Measurements from ENCODE around the gene PLAAT2.
"Not testable (repeated sequence)": the region's sequence is repeated elsewhere in the genome, so short reads cannot be mapped to it uniquely, and the experiment has no call there.

DNA sequence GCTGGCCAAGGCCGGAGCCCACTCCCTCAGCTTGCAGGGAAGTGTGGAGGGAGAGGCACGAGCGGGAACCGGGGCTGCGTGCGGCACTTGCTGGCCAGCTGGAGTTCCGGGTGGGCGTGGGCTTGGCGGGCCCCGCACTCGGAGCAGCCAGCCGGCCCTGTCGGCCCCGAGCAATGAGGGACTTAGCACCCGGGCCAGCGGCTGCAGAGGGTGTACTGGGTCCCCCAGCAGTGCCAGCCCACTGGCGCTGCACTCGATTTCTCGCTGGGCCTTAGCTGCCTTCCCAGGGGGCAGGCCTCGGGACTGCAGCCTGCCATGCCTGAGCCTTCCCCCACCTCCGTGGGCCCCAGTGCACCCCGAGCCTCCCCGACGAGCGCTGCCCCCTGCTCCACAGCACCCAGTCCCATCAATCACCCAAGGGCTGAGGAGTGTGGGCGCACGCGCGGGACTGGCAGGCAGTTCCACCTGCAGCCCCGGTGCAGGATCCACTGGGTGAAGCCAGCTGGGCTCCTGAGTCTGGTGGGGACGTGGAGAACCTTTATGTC, 13.0 kb downstream of the PLAAT2 start:
- TF ChIP-seq, protein P1, sequence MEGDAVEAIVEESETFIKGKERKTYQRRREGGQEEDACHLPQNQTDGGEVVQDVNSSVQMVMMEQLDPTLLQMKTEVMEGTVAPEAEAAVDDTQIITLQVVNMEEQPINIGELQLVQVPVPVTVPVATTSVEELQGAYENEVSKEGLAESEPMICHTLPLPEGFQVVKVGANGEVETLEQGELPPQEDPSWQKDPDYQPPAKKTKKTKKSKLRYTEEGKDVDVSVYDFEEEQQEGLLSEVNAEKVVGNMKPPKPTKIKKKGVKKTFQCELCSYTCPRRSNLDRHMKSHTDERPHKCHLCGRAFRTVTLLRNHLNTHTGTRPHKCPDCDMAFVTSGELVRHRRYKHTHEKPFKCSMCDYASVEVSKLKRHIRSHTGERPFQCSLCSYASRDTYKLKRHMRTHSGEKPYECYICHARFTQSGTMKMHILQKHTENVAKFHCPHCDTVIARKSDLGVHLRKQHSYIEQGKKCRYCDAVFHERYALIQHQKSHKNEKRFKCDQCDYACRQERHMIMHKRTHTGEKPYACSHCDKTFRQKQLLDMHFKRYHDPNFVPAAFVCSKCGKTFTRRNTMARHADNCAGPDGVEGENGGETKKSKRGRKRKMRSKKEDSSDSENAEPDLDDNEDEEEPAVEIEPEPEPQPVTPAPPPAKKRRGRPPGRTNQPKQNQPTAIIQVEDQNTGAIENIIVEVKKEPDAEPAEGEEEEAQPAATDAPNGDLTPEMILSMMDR (IDR thresholded peaks at IDR 0.05), result not testable (repeated sequence)
- not testable (repeated sequence) for TF ChIP-seq POLR2A (IDR thresholded peaks at IDR 0.05)

Measured in prostate gland (tissue), 2 donors.